C4-2B (cell line): ENCODE results near the gene KCNQ1.

Experiments
- H3K27ac ChIP-seq: fragments of 450-650 bp; 2 replicates; pipeline ENCODE4 v1.5.1; 2017
- CTCF ChIP-seq: fragments of 450-650 bp; conservative IDR thresholded peaks from 2 replicates; pipeline ENCODE4 v1.5.1; 2017; ENCODE audit warnings: mild to moderate bottlenecking
- ZFX ChIP-seq: fragments of 450-650 bp; IDR thresholded peaks from 2 replicates; pipeline ENCODE4 v1.6.1; 2017

KCNQ1 gene

GRCh38 chr11:2836315-2837095, 391.7 kb downstream of the KCNQ1 start:
- TF ChIP-seq CTCF = no peak
- TF ChIP-seq ZFX = no peak

GRCh38 chr11:2837096-2837601, 392.3 kb downstream of the KCNQ1 start:
- no peak overlapping the region for H3K27ac ChIP-seq
- TF ChIP-seq CTCF = no peak
- TF ChIP-seq ZFX = no peak

More at GRCh38 chr11:2836315-2837095, 391.7 kb downstream of the KCNQ1 start:
- no peak overlapping the region for H3K27ac ChIP-seq

GRCh38 chr11:2837651-2838050, 392.8 kb downstream of the KCNQ1 start:
- no peak overlapping the region for H3K27ac ChIP-seq
- no peak for TF ChIP-seq ZFX

- H3K27ac ChIP-seq = no peak overlapping the region
- TF ChIP-seq CTCF (no peak), ZFX (no peak)
These were observed 393.3 kb downstream of the KCNQ1 start for GRCh38 chr11:2838091-2838490.

GRCh38 chr11:2838676-2839294, 394.0 kb downstream of the KCNQ1 start:
- H3K27ac ChIP-seq = no peak overlapping the region
- TF ChIP-seq ZFX = no peak
- no peak for TF ChIP-seq CTCF

- TF ChIP-seq CTCF (no peak), ZFX (no peak)
These were observed 394.7 kb downstream of the KCNQ1 start for GRCh38 chr11:2839395-2839943.

GRCh38 chr11:2841411-2842190, 396.8 kb downstream of the KCNQ1 start:
- no peak overlapping the region for H3K27ac ChIP-seq
- TF ChIP-seq ZFX (no peak), CTCF (no peak)

More at GRCh38 chr11:2839395-2839943, 394.7 kb downstream of the KCNQ1 start:
- no peak overlapping the region for H3K27ac ChIP-seq
